ENCODE measurements around the gene SAMSN1.

SAMSN1 gene

DNA sequence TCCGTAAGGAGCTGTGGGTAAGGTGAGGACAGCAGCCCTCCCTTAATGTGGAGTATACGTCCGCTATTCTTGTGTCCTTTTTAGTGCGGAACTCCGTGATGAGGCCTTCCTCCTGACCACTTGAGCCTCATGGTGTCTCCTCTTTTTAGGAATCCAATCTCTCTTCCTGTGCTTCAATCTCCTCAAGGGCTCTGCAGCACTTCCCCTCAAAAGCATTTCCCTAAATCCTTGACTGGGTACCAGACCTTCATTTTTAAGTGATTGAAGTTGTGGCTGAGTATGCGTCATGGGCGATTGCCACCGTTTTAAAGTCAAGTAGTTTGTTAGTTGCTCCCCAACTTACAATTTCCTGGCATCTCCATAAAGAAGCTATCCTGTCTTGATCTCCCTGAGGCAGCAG, 62.8 kb downstream of the SAMSN1 start:
- DNase-seq, result no peak

DNA sequence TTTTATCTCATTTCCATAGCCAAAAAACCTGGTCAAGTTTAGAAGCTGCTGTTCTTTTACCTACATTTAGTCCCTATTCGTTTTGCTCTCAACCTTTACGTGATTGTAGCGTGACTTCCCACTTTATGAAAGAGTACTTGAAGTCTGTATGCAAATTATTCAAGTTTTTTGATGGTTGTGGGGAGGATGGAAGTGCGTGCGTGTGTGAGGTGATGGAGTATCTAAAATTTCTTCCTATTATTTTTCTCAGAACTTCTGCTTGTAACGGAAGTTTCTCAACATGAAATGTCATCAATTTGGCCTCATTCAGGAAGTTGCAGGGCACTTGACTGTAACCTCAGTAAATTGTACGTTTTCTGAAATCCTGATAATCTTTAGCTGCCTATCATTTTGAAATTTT, 64.0 kb downstream of the SAMSN1 start:
- DNase-seq, result no peak

DNA sequence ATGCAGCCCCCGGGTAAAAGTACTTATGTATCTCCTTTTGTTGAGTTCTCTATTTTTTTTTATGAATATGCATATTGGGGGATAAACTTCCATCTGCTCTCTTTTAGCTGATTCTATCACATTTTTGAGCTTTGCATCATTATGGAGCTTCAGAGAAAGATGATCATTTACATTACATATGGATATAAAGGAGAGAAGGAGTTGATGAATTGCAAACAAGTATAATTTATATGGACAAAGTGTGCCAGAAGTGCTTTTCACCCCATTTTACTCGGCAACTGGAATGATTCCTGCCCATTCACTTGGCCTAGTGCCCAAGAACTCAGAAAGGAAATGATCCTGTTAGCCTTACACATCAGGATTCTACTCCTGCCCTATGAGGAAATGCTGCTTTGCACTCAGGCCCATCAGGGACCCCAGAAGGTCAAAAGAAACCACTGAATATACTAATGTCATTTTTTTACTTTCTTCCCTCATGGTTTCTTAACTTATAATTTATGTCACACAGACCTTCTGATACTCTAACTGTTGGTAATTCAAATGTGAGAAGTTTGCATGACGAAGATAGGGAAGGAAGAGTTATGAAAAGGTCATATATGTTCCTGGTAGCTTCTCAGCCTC, 65.6 kb downstream of the SAMSN1 start:
- no peak for DNase-seq

DNA sequence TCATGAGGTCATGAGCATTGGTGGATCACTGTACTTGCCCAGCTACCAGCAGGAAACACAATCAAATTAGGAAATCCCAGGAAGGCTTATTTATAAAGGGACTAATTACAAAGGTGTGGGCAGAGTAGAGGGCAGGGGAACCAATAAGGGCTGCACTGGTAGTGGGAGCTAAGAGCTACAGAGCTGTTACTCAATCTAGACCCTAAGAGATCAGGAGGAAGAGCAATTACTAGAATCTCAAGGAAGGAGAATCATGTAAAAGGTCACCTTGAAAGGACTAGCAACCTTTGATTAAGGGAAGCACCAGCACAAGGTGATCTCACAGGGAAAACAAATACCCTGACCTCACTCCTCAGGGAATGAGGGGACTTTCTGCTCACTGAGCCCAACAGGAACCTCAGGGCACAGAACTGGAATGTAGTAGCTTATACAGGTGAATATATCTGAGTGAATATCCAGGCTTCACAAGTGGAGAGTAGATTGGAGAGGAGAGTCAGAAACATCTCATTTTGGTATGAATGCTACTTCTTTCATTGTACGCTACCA, 66.8 kb downstream of the SAMSN1 start:
- no peak for DNase-seq

DNA sequence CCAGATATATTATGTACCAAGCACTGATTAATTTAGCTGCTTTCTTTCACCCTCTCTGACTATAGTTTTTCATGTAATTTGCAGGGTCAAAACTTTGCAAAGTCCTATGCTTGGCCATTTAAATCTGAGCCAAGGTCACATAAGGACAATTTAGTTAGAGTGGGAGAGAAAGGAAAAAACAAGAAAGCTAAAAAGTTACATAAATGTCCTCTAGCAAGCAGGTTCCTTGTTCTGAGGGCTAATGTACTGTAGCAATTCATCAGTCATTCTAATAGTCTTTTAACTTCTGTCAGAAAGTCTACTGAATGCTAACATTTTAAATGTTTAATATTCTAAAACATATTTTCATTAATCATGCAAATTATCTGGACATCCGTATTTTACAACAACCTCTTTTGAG, 68.3 kb downstream of the SAMSN1 start:
- no peak for DNase-seq

DNA sequence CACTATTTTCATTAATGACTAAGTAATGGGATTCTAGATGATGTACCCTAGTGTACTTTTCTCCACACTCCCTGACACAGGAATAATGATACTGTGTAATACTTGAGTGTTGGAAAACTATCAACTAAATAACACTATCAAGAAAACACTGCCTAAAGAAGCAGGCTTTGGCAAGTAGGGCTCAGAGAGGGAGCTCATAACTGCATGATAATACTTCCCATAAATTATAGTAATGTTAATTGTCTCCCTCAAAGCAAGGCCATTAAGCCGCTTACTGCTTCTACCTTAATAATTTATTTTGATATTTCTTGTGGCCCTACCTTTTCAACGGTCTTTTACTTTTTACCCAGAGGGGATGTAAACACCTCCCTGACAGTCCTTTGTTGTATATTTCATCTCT, 69.0 kb downstream of the SAMSN1 start:
- DNase-seq, result no peak

DNA sequence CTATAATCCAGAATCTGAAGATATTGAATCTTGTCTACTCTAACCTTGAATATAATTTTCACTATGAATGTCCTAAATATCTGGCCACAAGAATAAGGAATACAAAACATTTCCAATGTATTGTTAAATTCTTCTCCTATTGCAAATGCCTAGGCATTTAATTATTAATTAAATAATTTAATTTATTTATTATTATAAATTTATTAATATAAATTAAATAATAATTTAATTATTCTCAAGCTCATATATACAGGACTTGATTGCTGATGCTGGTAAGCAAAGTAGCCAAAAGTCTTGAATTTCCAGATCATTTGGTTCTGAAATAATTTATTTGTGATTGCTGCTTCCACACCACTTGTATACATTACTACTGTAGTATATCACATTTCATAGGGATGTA, 71.1 kb downstream of the SAMSN1 start:
- no peak for DNase-seq

DNA sequence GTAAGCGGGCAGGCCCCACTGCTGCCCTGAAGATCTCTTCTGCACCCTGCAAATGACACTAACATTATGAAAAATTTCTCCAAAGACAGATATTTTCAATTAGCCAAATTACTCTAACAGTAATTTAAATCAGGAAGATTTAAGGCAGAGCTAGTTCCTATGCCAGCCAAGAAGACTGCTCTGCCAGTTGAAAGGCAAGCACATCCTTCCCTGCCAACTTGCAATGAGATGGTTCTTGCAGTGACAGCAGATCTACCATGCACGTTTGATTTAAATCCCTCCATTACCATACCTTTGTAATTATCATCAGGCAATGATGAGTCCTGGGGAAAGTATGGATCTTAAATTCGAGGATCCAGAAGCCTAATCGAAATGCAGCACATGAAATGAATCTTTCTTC, 76.5 kb downstream of the SAMSN1 start:
- no peak for DNase-seq

DNA sequence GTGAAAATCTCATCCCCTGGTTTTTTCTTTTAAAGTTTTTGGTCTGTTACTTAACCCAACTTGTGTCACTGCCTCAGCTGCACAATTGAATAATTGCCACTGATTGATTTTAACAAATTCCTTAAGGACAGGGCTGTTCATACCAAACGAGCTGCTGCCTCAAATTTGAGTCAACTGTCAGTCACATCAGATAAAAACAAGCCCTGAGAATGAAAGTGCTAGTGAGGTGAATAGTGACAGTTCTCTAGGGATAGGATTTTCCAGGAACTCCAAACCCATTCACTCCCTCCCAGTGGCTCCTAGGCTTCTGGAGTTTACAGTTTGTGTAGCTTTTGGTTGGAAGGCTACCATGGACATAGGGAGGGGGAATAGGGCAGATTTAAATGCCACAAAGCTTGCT, 79.4 kb downstream of the SAMSN1 start:
- no peak for DNase-seq

DNA sequence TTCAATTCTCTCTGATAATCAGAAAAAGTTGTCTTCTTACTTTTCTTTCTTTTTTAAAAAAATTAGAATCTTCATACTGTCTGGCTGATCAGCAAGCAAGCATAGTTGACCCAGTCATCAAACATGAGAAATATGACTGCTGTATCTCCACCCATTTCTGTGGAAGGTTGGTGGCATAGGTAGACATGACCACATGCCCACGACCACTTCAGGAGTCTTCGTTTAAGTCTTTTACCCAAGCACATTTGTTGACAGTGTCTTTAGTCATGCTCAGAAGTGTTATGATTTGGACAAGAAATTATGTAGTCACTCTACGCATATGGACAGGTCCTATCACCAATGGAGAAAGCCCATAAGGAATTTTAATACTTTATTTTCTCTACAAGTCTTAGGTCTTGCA, 88.4 kb downstream of the SAMSN1 start:
- DNase-seq, result no peak

DNA sequence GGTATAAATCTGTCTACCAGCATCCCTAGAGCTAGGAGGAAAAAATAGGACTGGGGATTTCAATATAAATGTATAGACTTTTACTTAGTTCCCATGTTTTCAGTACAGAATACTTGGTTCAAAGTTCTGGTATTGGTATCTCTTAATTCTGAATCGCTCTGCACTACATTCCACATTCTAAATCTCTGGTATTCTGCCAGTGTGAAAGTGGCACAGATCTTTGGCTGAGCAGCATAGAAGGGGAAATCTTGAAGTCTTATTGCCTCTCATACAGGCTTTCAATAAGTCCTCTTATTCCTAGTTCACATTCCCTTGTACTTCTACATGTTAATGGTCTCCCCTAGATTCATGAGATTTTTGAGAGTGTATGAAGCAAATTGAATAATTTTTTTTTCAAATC, 89.2 kb downstream of the SAMSN1 start:
- no peak for DNase-seq

DNA sequence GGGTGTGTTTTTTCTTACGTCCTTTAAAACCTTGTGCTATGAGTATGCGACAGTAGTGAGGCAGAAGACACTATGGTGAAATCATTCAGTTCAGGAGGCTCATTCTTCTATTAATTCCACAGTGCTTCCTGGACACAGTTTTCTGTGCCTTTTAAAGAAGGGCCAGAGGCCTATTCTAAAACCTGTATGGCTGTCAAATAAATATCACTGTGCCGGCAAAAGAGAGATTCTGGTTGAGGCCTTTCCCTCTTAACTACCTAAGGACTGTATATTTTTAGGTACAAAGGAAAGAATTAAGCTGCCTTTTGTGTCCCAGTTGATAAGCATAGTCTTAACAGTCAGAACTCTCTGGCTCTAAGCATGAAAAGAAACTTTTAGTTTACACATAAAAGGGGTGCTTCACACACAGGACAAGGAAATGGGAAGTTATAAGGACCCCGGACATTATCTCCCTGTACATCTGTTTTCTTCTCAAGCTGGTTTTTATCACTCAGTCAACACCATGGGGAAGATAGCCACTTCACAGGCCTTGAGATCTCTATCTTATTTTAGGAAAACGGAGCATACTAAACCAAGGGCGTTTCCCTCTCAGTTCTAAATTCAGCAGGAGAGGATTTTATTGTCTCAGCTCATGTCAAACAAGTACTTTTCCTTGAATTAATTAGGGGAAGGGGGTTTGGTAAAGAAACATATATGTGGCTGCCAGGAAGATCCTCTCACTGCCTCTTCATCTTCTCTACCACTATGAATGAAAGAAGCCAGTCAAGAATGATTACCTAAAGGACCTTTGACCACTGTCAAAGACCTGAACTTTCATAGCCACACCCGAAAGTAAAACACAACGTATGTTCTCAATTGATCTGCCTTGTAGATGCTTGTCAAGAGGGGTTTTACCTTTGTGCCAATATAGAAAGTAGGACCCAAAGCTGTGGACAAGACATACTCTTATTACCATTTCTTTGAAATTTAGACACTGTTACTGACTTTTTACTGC, 91.8 kb downstream of the SAMSN1 start:
- peak; percentile 22 for DNase-seq

DNA sequence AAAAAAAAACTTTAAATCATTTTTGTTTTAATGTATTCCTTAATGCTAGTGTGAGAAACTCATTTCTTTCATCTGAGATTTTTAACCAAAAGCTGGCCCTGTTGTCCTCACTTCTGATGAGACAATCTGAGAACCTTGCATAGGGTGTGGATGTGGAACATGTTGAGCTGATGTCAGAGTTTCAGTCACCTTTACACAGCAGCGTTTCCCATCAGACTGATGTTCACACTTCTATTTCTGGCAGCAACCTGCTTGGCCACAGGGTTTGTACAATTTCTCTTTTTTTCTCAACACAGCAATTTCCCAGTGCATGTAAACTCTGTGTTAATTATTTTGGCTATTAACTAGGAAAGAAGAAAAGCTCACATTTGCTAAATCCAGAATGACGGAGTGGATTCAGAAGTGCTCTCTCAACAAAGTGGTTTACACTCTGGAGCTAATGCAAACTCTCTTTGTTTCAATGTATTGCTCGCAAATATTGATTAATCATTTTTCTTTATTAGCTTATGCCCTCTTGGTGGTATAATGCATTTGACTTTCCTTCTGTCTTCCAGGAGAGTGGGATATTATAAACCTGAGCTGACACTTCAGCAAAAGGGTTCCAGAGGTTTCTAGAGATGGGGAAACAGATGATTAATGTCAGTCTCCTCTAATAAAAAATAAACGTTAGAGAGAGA, 92.6 kb downstream of the SAMSN1 start:
- DNase-seq, result no peak

DNA sequence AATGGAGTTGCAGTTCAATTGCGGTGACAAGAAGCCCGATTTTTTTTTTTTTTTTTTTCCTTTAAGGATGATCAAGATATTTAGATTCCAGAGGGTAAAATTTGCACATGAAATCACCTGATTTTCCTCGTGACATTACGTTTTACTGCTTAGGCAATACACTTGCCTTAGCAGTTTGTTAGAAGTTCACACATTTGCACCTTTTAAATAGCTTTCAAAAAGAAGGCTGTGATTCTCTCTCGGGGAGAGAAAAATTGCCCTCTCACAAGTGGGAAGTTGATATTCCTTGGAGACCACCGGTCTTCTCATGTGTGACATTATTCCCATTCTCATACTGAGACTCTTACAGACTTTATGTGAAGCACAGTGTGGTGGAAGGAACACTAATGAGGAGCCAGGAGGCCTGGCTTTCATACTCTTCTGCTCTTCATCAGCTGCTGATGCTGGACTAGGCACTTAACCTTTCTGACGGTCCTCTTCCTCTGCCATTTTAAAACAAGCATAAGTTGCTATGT, 93.3 kb downstream of the SAMSN1 start:
- DNase-seq, result no peak

DNA sequence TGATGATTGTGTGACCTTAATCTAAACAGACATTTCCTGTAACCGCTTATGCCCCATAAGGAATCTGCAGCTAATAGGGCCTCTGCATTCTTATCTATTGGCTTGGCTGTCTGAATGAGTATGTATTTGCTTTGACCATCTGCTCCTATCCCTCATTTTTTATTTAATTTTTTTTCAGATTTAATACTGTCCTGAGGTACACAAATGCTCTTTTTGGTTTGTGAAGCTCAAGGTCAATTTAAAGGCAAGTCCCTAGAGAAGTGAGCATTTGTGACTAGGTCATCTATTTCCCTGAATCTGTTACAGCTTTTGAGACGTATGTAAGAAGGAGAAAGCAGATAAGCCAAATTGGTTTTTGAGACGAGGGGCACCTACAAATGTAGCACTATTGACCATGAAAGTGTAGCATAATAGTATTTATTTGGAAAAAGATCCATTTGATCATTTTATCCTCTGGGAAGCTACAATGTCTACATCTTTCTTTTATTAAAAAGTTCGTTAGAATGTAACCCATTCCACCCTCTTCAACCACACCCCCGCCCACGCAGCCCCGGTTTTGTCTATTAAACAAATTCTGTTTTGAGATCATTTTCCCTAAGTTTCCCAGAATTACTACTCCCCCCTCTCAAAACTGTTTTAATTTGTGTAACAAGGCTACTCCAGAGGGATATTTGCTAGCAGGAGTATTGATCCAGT, 93.9 kb downstream of the SAMSN1 start:
- no peak for DNase-seq

DNA sequence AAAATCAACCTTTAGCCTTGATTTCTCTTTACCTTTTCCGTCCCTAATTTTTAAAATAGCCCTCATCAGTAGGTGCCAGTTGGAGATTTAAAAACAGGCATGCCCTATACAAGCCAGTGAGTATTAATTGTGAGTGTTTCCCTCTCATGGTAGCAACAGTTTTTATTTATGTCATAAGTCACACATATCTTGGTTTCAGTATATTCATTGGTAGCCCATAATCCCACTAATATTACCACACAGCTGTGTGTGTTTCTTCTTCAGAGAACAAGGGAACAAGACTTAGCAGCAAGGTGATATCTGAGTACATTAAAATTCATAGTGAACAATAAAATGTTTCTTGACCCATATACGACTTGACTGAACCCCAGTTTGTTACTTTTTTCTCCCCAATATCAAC, 94.6 kb downstream of the SAMSN1 start:
- no peak for DNase-seq

DNA sequence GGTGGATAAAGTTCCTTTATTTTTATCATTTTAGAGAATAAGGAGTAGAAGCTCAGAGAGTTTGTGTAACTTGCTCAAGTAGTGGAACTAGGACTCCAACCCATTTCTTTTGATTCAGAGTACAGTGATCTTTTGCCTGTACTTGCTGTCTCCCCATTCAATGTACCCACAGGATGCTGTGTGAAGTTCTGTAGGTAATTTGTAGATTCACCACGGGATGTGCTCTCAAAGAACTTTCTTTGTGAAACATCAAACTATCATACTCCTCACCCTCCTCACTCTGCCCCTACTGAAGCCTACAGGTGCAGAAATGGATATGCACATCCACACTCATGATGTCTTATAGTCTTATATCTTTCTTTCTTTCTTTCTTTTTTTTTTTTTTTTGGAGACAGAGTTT, 97.3 kb downstream of the SAMSN1 start:
- DNase-seq, result no peak

DNA sequence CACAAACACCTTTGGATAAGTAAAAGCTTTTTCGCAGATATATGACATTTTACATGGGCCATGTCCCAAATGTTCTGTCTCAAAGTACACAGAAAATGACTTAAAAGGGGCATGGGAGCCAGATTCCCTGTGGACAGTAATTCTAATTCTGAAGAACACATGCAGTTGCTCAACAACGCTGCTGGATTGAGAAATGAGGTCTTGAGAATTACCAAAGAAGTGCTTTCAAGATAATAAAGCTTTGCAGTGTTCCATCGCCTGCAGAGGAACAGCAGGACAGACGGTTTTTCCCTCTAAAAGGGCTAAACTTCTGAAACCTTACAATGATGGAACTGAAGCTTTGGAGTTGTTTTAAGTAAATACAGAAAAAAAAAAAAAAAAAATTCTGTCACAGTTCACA, 107.9 kb downstream of the SAMSN1 start:
- no peak for DNase-seq

DNA sequence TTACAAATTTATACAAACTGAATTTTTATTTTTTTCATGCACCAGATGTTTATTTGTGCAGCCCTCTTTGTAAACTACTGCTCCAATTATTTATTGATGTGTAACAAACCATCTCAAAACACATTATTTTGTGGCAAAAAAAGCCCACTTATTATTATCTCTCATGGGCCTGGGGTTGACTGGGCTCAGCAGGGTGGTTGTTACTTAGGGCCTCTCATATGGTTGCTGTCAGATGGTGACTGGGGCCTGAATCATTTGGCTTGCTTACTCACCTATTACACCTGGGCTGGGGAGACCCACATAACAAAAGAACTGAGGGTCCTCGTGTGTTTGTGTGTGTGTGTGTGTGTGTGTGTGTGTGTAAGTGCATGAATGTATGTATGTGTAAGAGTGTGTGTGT, 110.7 kb downstream of the SAMSN1 start:
- DNase-seq, result no peak

All from GDM1 (cell line).